Naive thymus-derived CD4-positive, alpha-beta T cell (primary cell): ENCODE measurements around the gene AFG3L2. TPM values are rescaled to one million over a fixed set of nuclear protein-coding genes. Genes with fewer than 3 reads are reported as not detected.
A peak's percentile ranks its signal among the peaks of the same experiment; 100 is the strongest.

ENCODE experiments used
- ATAC-seq: fragments of 150-1000 bp; cut with Tn5 transposase; 2 replicates; pipeline ENCODE4 v1.10.0; 2021; ENCODE audit warnings: mild to moderate bottlenecking, moderate library complexity
- CTCF ChIA-PET: fragments of 350-600 bp; sonication (Branson Sonifier 250); formaldehyde crosslinking; loops from one replicate; lab custom pipeline; 2021; ENCODE audit warnings: antibody characterized with exemption; lab: Charles Lee
- POLR2A ChIA-PET: fragments of 350-600 bp; sonication (Branson Sonifier 250); formaldehyde crosslinking; loops from one replicate; lab custom pipeline; 2021; ENCODE audit warnings: antibody characterized with exemption, inconsistent platforms; lab: Charles Lee
- DNase-seq, 9 donors: peaks; one replicate each; pipeline versions ENCODE4 v3.0.0 to v3.0.0-alpha.2; 2020 to 2022; ENCODE audit warnings: mixed read lengths in 1 of 9
- H3K27ac ChIP-seq: one replicate; pipeline ENCODE4 v1.7.0; 2013; ENCODE audit warnings: mild to moderate bottlenecking, low read depth, low read length, moderate library complexity
- H3K27me3 ChIP-seq, 2 donors: one replicate each; pipeline ENCODE4 v1.7.0; 2013; ENCODE audit warnings: low read length in 2 of 2, mild to moderate bottlenecking in 2 of 2, moderate library complexity in 2 of 2; ENCODE audit not compliant: control insufficient read depth in 2 of 2, insufficient read depth in 2 of 2
- H3K36me3 ChIP-seq, 3 experiments: 1 replicate in 2 of 3; 2 replicates in 1 of 3; pipeline ENCODE4 v1.7.0; 2013; ENCODE audit warnings: low read length in 3 of 3, mild to moderate bottlenecking in 3 of 3, moderate library complexity in 1 of 3; ENCODE audit not compliant: insufficient read depth in 3 of 3, control insufficient read depth in 2 of 3
- H3K4me1 ChIP-seq, 2 donors: one replicate each; pipeline ENCODE4 v1.7.0; 2013; ENCODE audit warnings: low read length in 2 of 2, mild to moderate bottlenecking in 2 of 2, moderate library complexity in 1 of 2; ENCODE audit not compliant: control insufficient read depth in 2 of 2, insufficient read depth in 2 of 2
- H3K4me3 ChIP-seq: 2 replicates; pipeline ENCODE4 v1.7.0; 2013; ENCODE audit warnings: mild to moderate bottlenecking, low read length
- H3K9me3 ChIP-seq, 3 experiments: 1 replicate in 2 of 3; 2 replicates in 1 of 3; pipeline ENCODE4 v1.7.0; 2013; ENCODE audit warnings: low read length in 3 of 3; ENCODE audit not compliant: control insufficient read depth in 2 of 3
- H3K27ac Mint-ChIP-seq, 9 donors: one replicate each; pipeline ENCODE4 v1.8.0; 2020 to 2022; ENCODE audit warnings: mixed read lengths in 9 of 9, mild to moderate bottlenecking in 8 of 9, moderate library complexity in 5 of 9, inconsistent platforms in 2 of 9
- H3K27me3 Mint-ChIP-seq, 5 donors: one replicate each; pipeline ENCODE4 v1.8.0; 2021 to 2022; ENCODE audit warnings: mixed read lengths in 5 of 5, mild to moderate bottlenecking in 1 of 5
- H3K36me3 Mint-ChIP-seq, 5 donors: one replicate each; pipeline ENCODE4 v1.8.0; 2020 to 2022; ENCODE audit warnings: mixed read lengths in 5 of 5, mild to moderate bottlenecking in 3 of 5, inconsistent platforms in 1 of 5
- H3K4me1 Mint-ChIP-seq, 7 donors: one replicate each; pipeline ENCODE4 v1.8.0; 2020 to 2022; ENCODE audit warnings: mixed read lengths in 7 of 7, mild to moderate bottlenecking in 3 of 7, inconsistent platforms in 1 of 7
- H3K4me3 Mint-ChIP-seq, 10 donors: one replicate each; pipeline ENCODE4 v1.8.0; 2020 to 2022; ENCODE audit warnings: mild to moderate bottlenecking in 10 of 10, mixed read lengths in 10 of 10, moderate library complexity in 6 of 10, inconsistent platforms in 2 of 10
- H3K9me3 Mint-ChIP-seq, 11 donors: one replicate each; pipeline ENCODE4 v1.8.0; 2020 to 2022; ENCODE audit warnings: mixed read lengths in 11 of 11, mild to moderate bottlenecking in 4 of 11, inconsistent platforms in 1 of 11, moderate library complexity in 1 of 11
- intact Hi-C, 2 donors: fragments of 100-400 bp; cut with micrococcal nuclease; formaldehyde crosslinking; loops; one replicate each; pipeline ENCODE4 v1.15.1; 2023
- polyA plus RNA-seq, 2 donors: library from polyadenylated mRNA; unstranded; fragments of 300-500 nt; fragmentation: Illumina TruSeq; gene quantifications; one replicate each; pipeline ENCODE4 v1.2.3, GENCODE V29; 2021
- total RNA-seq, 6 experiments: library from RNA in 5 of 6; stranded (reverse) in 5 of 6; gene quantifications; 1 replicate in 5 of 6; 2 replicates in 1 of 6; pipeline ENCODE4 v1.2.3 and lab custom pipeline; 2021 to 2026

AFG3L2 gene
- total and polyA plus RNA-seq, 7 experiments from 2014 or later = 26.3 to 42.3 (median 32.0) TPM

GRCh38 chr18:12328179-12328823, 48.7 kb downstream of the AFG3L2 start:
- ChIA-PET POLR2A (interaction anchor here (0.8 kb wide), 1 partner anchor 49 kb away, joined by 3 read pairs; the partner anchor contains the start of gene AFG3L2), CTCF (interaction anchor here (0.5 to 1.5 kb wide), 5 partner anchors 25 to 1857 kb away, joined by 3 to 7 read pairs (median 4); partner anchors contain the start of gene PSMG2)
- Histone ChIP-seq H3K27ac (no peak overlapping the region), H3K4me1 (no peaks in the 10 kb centered on the region), H3K4me3 (no peak overlapping the region), H3K36me3 (peaks cover 0 to 46% (median 3%) of the 10 kb centered on the region in 3 experiments), H3K9me3 (no peaks in the 10 kb centered on the region), H3K27me3 (no peaks in the 10 kb centered on the region)
- no peak overlapping the region for H3K4me3 Mint-ChIP-seq
- intact Hi-C loops = loop anchor here (1.0 to 2.0 kb wide), 2 partner anchors 332 to 606 kb away; no protein-coding TSS in a partner anchor
- peaks cover 11 to 61% (median 15%) of the 10 kb centered on the region in 5 donors for H3K36me3 Mint-ChIP-seq
- peaks cover 0 to 7% (median 0%) of the 10 kb centered on the region in 7 donors for H3K4me1 Mint-ChIP-seq
- peak overlapping the region in 2 of 9 donors; percentile 12 to 34 for H3K27ac Mint-ChIP-seq
- DNase-seq = peak in 1 of 9 donors; percentile 6
- H3K9me3 Mint-ChIP-seq = no peaks in the 10 kb centered on the region
- ATAC-seq = no peak
- H3K27me3 Mint-ChIP-seq = no peaks in the 10 kb centered on the region

- intact Hi-C loops = loop anchor here (1.0 to 2.0 kb wide), 2 partner anchors 333 to 607 kb away; no protein-coding TSS in a partner anchor
- CTCF ChIA-PET = interaction anchor here (0.6 to 1.5 kb wide), 5 partner anchors 334 to 1858 kb away, joined by 3 to 7 read pairs (median 3); partner anchors contain the start of gene PSMG2
- H3K36me3 ChIP-seq = peaks cover 0 to 46% (median 3%) of the 10 kb centered on the region in 3 experiments
Observed at GRCh38 chr18:12327510-12328178, 49.4 kb downstream of the AFG3L2 start.

GRCh38 chr18:12326711-12327460, 50.1 kb downstream of the AFG3L2 start:
- Mint-ChIP-seq H3K4me3 (no peak overlapping the region), H3K27ac (peak overlapping the region in 1 of 9 donors; percentile 42), H3K27me3 (no peaks in the 10 kb centered on the region), H3K4me1 (peaks cover 0 to 7% (median 0%) of the 10 kb centered on the region in 7 donors), H3K36me3 (peaks cover 10 to 64% (median 15%) of the 10 kb centered on the region in 5 donors), H3K9me3 (no peaks in the 10 kb centered on the region)
- H3K4me3 ChIP-seq = no peak overlapping the region
- H3K4me1 ChIP-seq = no peaks in the 10 kb centered on the region
- DNase-seq (no peak), ATAC-seq (no peak)
- no peaks in the 10 kb centered on the region for H3K9me3 ChIP-seq
- H3K27me3 ChIP-seq = no peaks in the 10 kb centered on the region
- ChIA-PET POLR2A (no interaction called here), CTCF (interaction anchor here (1.1 kb wide), 1 partner anchor 435 kb away, joined by 3 read pairs; no protein-coding TSS in a partner anchor)
- no peak overlapping the region for H3K27ac ChIP-seq
- H3K36me3 ChIP-seq = peaks cover 0 to 46% (median 3%) of the 10 kb centered on the region in 3 experiments
- intact Hi-C loops = no loop called here

More at GRCh38 chr18:12327510-12328178, 49.4 kb downstream of the AFG3L2 start:
- ATAC-seq (peak; percentile 84), DNase-seq (peak; percentile 12 to 76 (median 53))
- H3K27ac ChIP-seq = no peak overlapping the region
- H3K4me1 ChIP-seq = no peaks in the 10 kb centered on the region
- Mint-ChIP-seq H3K4me1 (peaks cover 0 to 7% (median 0%) of the 10 kb centered on the region in 7 donors), H3K36me3 (peaks cover 10 to 64% (median 15%) of the 10 kb centered on the region in 5 donors), H3K4me3 (no peak overlapping the region), H3K27ac (peak overlapping the region in 1 of 9 donors; percentile 42), H3K27me3 (no peaks in the 10 kb centered on the region), H3K9me3 (no peaks in the 10 kb centered on the region)
- H3K27me3 ChIP-seq = no peaks in the 10 kb centered on the region
- POLR2A ChIA-PET = interaction anchor here (0.8 kb wide), 1 partner anchor 49 kb away, joined by 3 read pairs; the partner anchor contains the start of gene AFG3L2
- no peak overlapping the region for H3K4me3 ChIP-seq
- H3K9me3 ChIP-seq = no peaks in the 10 kb centered on the region

GRCh38 chr18:12325726-12326245, 51.2 kb downstream of the AFG3L2 start:
- no peaks in the 10 kb centered on the region for H3K9me3 Mint-ChIP-seq
- no peak for DNase-seq
- H3K36me3 Mint-ChIP-seq = peaks cover 10 to 65% (median 21%) of the 10 kb centered on the region in 5 donors
- intact Hi-C loops = no loop called here
- CTCF ChIA-PET = no interaction called here
- no peak overlapping the region for H3K27ac Mint-ChIP-seq
- no peak for ATAC-seq
- Histone ChIP-seq H3K27ac (no peak overlapping the region), H3K36me3 (peaks cover 0 to 46% (median 3%) of the 10 kb centered on the region in 3 experiments), H3K27me3 (no peaks in the 10 kb centered on the region), H3K4me1 (no peaks in the 10 kb centered on the region), H3K9me3 (no peaks in the 10 kb centered on the region), H3K4me3 (no peak overlapping the region)
- H3K27me3 Mint-ChIP-seq = no peaks in the 10 kb centered on the region
- peaks cover 0 to 7% (median 0%) of the 10 kb centered on the region in 7 donors for H3K4me1 Mint-ChIP-seq
- H3K4me3 Mint-ChIP-seq = no peak overlapping the region
- POLR2A ChIA-PET = no interaction called here

GRCh38 chr18:12324991-12325725, 51.9 kb downstream of the AFG3L2 start:
- Histone ChIP-seq H3K4me1 (no peaks in the 10 kb centered on the region), H3K4me3 (no peak overlapping the region), H3K9me3 (no peaks in the 10 kb centered on the region), H3K27me3 (no peaks in the 10 kb centered on the region), H3K36me3 (peaks cover 0 to 46% (median 3%) of the 10 kb centered on the region in 3 experiments), H3K27ac (no peak overlapping the region)
- POLR2A ChIA-PET = no interaction called here
- ATAC-seq (no peak), DNase-seq (no peak)
- H3K36me3 Mint-ChIP-seq = peaks cover 10 to 65% (median 21%) of the 10 kb centered on the region in 5 donors
- no peaks in the 10 kb centered on the region for H3K9me3 Mint-ChIP-seq
- no peak overlapping the region for H3K27ac Mint-ChIP-seq
- H3K4me3 Mint-ChIP-seq = no peak overlapping the region
- CTCF ChIA-PET = no interaction called here
- peaks cover 0 to 7% (median 0%) of the 10 kb centered on the region in 7 donors for H3K4me1 Mint-ChIP-seq
- intact Hi-C loops = no loop called here
- no peaks in the 10 kb centered on the region for H3K27me3 Mint-ChIP-seq
